ENCODE results near the gene KRT80. TPM values are rescaled to one million over a fixed set of nuclear protein-coding genes. Genes with fewer than 3 reads are reported as not detected.

Gene KRT80
- total and polyA plus RNA-seq, 2 of the 13 experiments (the other 11 are each of a cell fraction or from before 2014, with no cell fraction given): 0.27 to 0.53 TPM

DNA sequence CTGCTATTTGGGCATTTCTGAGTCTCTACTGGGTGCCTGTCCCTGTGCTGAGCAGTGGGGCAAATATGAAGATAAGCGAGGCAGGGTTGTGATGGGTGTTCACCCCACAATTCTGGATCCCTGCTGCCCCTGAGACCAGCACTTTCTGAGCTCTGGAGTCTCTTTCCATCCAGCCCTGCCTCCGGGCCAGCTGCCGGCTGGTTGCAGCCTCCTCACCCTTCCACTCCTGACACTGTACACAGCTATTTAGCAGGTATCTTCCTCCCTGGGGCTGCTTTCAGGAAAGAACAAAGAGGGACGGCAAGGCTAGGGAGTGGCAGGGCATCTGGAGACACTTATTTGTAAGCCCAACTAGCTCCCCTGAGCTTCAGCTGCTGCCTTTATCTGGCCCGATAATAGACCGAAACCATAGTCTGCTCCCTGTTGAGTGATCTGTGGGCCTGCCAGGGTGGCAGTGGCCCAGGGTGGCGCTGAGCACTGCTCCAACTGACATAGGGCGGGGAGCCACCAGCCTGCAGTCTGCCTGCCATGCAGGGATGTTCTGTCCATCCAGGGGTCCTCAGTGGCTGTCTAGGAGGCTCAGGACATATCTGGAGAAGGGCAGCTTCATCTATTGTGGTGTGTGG, 7.6 kb upstream of the KRT80 start:
- ChIA-PET CTCF (ENCODE audit: low intra/inter-chr PET ratio, low total read pairs) (no interaction called here), POLR2A (no interaction called here)
- DNase-seq (ENCODE audit: low spot score) (no peak), ATAC-seq (no peak), FAIRE-seq (no peak)
- Histone ChIP-seq H3K27ac (ENCODE audit: extremely low read length, insufficient read depth, low read length) (no peak overlapping the region), H3K4me3 (replicated peaks in 1 of 3; ENCODE audit: insufficient read depth in 1 of 3, low read depth in 2 of 3, low read length in 3 of 3) (no peak overlapping the region), H3K27me3 (ENCODE audit: control insufficient read depth in 1 of 2, insufficient read depth in 2 of 2, low read length in 2 of 2) (peaks cover 9 to 57% of the 10 kb centered on the region in 2 experiments), H3K4me2 (ENCODE audit: low read depth, low read length) (no peak overlapping the region), H3K4me1 (ENCODE audit: insufficient read depth, low read length) (peaks cover 12% of the 10 kb centered on the region; the same call in 1 of the 2 replicates), H4K20me1 (ENCODE audit: insufficient read depth, low read length) (no peaks in the 10 kb centered on the region), H3K9ac (ENCODE audit: insufficient read depth, low read depth, low read length) (no peak overlapping the region), H2AFZ (ENCODE audit: low read length) (no peak overlapping the region), H3K79me2 (ENCODE audit: insufficient read depth, low read length) (no peaks in the 10 kb centered on the region), H3K9me3 (ENCODE audit: low read length) (no peaks in the 10 kb centered on the region), H3K36me3 (replicated peaks in 1 of 2; ENCODE audit: control insufficient read depth in 1 of 2, insufficient read depth in 2 of 2, low read length in 2 of 2) (no peaks in the 10 kb centered on the region)
- intact Hi-C loops (cut with micrococcal nuclease; ENCODE audit: unreplicated experiment) (no loop called here), in situ Hi-C loops (cut with HindIII; ENCODE audit: extremely low pct_ligation_motif_present, low pct_unique_long_range_greater_than_20kb) (no loop called here)
- whole genome bisulfite sequencing (ENCODE audit: low lambda C conversion rate): 41% methylated on average over 6 of the region's 8 CpGs
- BruUV-seq (replicated peaks): no TSS peak
- no peak for TF ChIP-seq ZNF446 (CRISPR knock-in tag; IDR thresholded peaks at IDR 0.05)
- no peak for TF ChIP-seq GTF2F1 (IDR thresholded peaks at IDR 0.05; ENCODE audit: low read length)
- TF ChIP-seq POLR2G (IDR thresholded peaks at IDR 0.05; ENCODE audit: low read depth, low read length): no peak
- no peak for TF ChIP-seq ZNF232 (CRISPR knock-in tag; IDR thresholded peaks at IDR 0.05; ENCODE audit: borderline replicate concordance)
- TF ChIP-seq, protein P1, sequence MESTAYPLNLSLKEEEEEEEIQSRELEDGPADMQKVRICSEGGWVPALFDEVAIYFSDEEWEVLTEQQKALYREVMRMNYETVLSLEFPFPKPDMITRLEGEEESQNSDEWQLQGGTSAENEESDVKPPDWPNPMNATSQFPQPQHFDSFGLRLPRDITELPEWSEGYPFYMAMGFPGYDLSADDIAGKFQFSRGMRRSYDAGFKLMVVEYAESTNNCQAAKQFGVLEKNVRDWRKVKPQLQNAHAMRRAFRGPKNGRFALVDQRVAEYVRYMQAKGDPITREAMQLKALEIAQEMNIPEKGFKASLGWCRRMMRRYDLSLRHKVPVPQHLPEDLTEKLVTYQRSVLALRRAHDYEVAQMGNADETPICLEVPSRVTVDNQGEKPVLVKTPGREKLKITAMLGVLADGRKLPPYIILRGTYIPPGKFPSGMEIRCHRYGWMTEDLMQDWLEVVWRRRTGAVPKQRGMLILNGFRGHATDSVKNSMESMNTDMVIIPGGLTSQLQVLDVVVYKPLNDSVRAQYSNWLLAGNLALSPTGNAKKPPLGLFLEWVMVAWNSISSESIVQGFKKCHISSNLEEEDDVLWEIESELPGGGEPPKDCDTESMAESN (CRISPR knock-in tag; conservative IDR thresholded peaks at IDR 0.05): no peak
- TF ChIP-seq, protein P2, sequence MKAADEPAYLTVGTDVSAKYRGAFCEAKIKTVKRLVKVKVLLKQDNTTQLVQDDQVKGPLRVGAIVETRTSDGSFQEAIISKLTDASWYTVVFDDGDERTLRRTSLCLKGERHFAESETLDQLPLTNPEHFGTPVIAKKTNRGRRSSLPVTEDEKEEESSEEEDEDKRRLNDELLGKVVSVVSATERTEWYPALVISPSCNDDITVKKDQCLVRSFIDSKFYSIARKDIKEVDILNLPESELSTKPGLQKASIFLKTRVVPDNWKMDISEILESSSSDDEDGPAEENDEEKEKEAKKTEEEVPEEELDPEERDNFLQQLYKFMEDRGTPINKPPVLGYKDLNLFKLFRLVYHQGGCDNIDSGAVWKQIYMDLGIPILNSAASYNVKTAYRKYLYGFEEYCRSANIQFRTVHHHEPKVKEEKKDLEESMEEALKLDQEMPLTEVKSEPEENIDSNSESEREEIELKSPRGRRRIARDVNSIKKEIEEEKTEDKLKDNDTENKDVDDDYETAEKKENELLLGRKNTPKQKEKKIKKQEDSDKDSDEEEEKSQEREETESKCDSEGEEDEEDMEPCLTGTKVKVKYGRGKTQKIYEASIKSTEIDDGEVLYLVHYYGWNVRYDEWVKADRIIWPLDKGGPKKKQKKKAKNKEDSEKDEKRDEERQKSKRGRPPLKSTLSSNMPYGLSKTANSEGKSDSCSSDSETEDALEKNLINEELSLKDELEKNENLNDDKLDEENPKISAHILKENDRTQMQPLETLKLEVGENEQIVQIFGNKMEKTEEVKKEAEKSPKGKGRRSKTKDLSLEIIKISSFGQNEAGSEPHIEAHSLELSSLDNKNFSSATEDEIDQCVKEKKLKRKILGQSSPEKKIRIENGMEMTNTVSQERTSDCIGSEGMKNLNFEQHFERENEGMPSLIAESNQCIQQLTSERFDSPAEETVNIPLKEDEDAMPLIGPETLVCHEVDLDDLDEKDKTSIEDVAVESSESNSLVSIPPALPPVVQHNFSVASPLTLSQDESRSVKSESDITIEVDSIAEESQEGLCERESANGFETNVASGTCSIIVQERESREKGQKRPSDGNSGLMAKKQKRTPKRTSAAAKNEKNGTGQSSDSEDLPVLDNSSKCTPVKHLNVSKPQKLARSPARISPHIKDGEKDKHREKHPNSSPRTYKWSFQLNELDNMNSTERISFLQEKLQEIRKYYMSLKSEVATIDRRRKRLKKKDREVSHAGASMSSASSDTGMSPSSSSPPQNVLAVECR (CRISPR knock-in tag; IDR thresholded peaks at IDR 0.05; ENCODE audit: borderline replicate concordance): no peak
- TF ChIP-seq MTA1 (CRISPR knock-in tag; IDR thresholded peaks at IDR 0.05; ENCODE audit: borderline replicate concordance): no peak
- no peak for TF ChIP-seq GPN1 (CRISPR knock-in tag; IDR thresholded peaks at IDR 0.05; ENCODE audit: borderline replicate concordance)
- TF ChIP-seq RCOR2 (CRISPR knock-in tag; IDR thresholded peaks at IDR 0.05): no peak
- TF ChIP-seq, protein P3, sequence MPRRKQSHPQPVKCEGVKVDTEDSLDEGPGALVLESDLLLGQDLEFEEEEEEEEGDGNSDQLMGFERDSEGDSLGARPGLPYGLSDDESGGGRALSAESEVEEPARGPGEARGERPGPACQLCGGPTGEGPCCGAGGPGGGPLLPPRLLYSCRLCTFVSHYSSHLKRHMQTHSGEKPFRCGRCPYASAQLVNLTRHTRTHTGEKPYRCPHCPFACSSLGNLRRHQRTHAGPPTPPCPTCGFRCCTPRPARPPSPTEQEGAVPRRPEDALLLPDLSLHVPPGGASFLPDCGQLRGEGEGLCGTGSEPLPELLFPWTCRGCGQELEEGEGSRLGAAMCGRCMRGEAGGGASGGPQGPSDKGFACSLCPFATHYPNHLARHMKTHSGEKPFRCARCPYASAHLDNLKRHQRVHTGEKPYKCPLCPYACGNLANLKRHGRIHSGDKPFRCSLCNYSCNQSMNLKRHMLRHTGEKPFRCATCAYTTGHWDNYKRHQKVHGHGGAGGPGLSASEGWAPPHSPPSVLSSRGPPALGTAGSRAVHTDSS (CRISPR knock-in tag; conservative IDR thresholded peaks at IDR 0.05): no peak
- no peak for TF ChIP-seq AHR (CRISPR knock-in tag; IDR thresholded peaks at IDR 0.05)
- TF ChIP-seq, protein P4, sequence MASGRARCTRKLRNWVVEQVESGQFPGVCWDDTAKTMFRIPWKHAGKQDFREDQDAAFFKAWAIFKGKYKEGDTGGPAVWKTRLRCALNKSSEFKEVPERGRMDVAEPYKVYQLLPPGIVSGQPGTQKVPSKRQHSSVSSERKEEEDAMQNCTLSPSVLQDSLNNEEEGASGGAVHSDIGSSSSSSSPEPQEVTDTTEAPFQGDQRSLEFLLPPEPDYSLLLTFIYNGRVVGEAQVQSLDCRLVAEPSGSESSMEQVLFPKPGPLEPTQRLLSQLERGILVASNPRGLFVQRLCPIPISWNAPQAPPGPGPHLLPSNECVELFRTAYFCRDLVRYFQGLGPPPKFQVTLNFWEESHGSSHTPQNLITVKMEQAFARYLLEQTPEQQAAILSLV (CRISPR knock-in tag; IDR thresholded peaks at IDR 0.05; ENCODE audit: borderline replicate concordance): no peak
- TF ChIP-seq, protein P5, sequence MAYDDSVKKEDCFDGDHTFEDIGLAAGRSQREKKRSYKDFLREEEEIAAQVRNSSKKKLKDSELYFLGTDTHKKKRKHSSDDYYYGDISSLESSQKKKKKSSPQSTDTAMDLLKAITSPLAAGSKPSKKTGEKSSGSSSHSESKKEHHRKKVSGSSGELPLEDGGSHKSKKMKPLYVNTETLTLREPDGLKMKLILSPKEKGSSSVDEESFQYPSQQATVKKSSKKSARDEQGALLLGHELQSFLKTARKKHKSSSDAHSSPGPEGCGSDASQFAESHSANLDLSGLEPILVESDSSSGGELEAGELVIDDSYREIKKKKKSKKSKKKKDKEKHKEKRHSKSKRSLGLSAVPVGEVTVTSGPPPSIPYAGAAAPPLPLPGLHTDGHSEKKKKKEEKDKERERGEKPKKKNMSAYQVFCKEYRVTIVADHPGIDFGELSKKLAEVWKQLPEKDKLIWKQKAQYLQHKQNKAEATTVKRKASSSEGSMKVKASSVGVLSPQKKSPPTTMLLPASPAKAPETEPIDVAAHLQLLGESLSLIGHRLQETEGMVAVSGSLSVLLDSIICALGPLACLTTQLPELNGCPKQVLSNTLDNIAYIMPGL (CRISPR knock-in tag; IDR thresholded peaks at IDR 0.05; ENCODE audit: borderline replicate concordance in 1 of 2, low read depth in 1 of 2): no peak
